Gastrocnemius medialis (tissue), 4 donors: ENCODE data around the gene NPHS2. TPM values are rescaled to one million over a fixed set of nuclear protein-coding genes. Genes with fewer than 3 reads are reported as not detected.

ENCODE experiments used
- ATAC-seq, 2 donors: fragments of 150-250 bp; one replicate each; pipeline ENCODE4 v1.9.1; 2016
- DNase-seq, 2 donors: peaks; one replicate each; pipeline ENCODE4 v3.0.0-alpha.2; 2019
- H3K27ac ChIP-seq, 4 donors: fragments of 200-600 bp; sonication (generic); 1 replicate in 1 of 4; 2 replicates in 3 of 4; pipeline ENCODE4 v1.5.1; 2016 to 2018; ENCODE audit warnings: mild to moderate bottlenecking in 2 of 4, moderate library complexity in 1 of 4
- H3K27me3 ChIP-seq, 3 donors: fragments of 200-600 bp; sonication (generic) in 2 of 3; 1 replicate in 1 of 3; 2 replicates in 2 of 3; pipeline versions ENCODE4 v1.5.1 to v1.6.0; 2016 to 2019; ENCODE audit warnings: mild to moderate bottlenecking in 1 of 3, moderate library complexity in 1 of 3
- H3K36me3 ChIP-seq, 2 donors: fragments of 200-600 bp; sonication (generic) in 1 of 2; one replicate each; pipeline ENCODE4 v1.5.1; 2017 to 2018
- H3K4me1 ChIP-seq, 2 donors: fragments of 200-600 bp; sonication (generic) in 1 of 2; one replicate each; pipeline ENCODE4 v1.5.1; 2016 to 2017; ENCODE audit warnings: mild to moderate bottlenecking in 2 of 2
- H3K4me3 ChIP-seq, 4 donors: fragments of 200-600 bp; sonication (generic) in 3 of 4; 1 replicate in 1 of 4; 2 replicates in 3 of 4; pipeline ENCODE4 v1.5.1; 2016 to 2019; ENCODE audit warnings: mild to moderate bottlenecking in 2 of 4
- H3K9me3 ChIP-seq, 3 donors: fragments of 200-600 bp; sonication (generic) in 2 of 3; 1 replicate in 1 of 3; 2 replicates in 2 of 3; pipeline ENCODE4 v1.5.1; 2016 to 2019
- CTCF ChIP-seq, 5 experiments: fragments of 450-650 bp in 3 of 5; fragments of 200-600 bp in 2 of 5; sonication (generic) in 2 of 5; IDR thresholded peaks in 4 of 5; conservative IDR thresholded peaks in 1 of 5; 1 replicate in 4 of 5; 2 replicates in 1 of 5; pipeline ENCODE4 v1.5.1; 2016 to 2019; ENCODE audit warnings: antibody characterized with exemption in 5 of 5, mild to moderate bottlenecking in 3 of 5, moderate library complexity in 3 of 5
- POLR2A ChIP-seq, 2 donors: fragments of 450-650 bp; IDR thresholded peaks; one replicate each; pipeline ENCODE4 v1.6.1; 2017; ENCODE audit warnings: antibody characterized with exemption in 2 of 2, mild to moderate bottlenecking in 2 of 2, moderate library complexity in 2 of 2
- in situ Hi-C, 4 donors: fragments of 200-750 bp; cut with MboI; loops; one replicate each; pipeline versions ENCODE4 v1.15.0 to v1.8.0; 2017; ENCODE audit warnings: low sequenced_read_pairs in 4 of 4
- intact Hi-C: fragments of 100-400 bp; cut with DNase I; formaldehyde crosslinking; loops from one replicate; pipeline ENCODE4 v1.15.1; 2023; ENCODE audit warnings: low total_unique reads
- total RNA-seq, 4 donors: library from RNA; depleted of rRNA; stranded (reverse); fragments of >200 nt; gene quantifications; one replicate each; pipeline versions ENCODE4 v1.1.0 to v1.2.3, GENCODE V29; 2016

The NPHS2 gene
- total RNA-seq, 4 donors from 2014 or later = not detected

GRCh38 chr1:179516976-179517705 lies 58.6 kb downstream of the NPHS2 start:
- DNase-seq = no peak
- intact Hi-C loops (no loop called here), in situ Hi-C loops (no loop called here)
- H3K27ac ChIP-seq = no peak overlapping the region
- no peaks in the 10 kb centered on the region for H3K4me1 ChIP-seq
- H3K36me3 ChIP-seq = no peaks in the 10 kb centered on the region
- ATAC-seq = no peak
- H3K27me3 ChIP-seq = no peaks in the 10 kb centered on the region
- H3K9me3 ChIP-seq = no peaks in the 10 kb centered on the region
- H3K4me3 ChIP-seq = no peak overlapping the region
- TF ChIP-seq POLR2A (IDR thresholded peaks at IDR 0.05) (no peak), CTCF (IDR thresholded peaks at IDR 0.05 in 4 of 5, conservative IDR thresholded peaks at IDR 0.05 in 1 of 5) (no peak)

GRCh38 chr1:179510038-179510437 lies 65.7 kb downstream of the NPHS2 start:
- H3K9me3 ChIP-seq = no peaks in the 10 kb centered on the region
- ATAC-seq (no peak), DNase-seq (no peak)
- no peaks in the 10 kb centered on the region for H3K4me1 ChIP-seq
- H3K36me3 ChIP-seq = no peaks in the 10 kb centered on the region
- intact Hi-C loops = no loop called here
- H3K27me3 ChIP-seq = no peaks in the 10 kb centered on the region
- no peak overlapping the region for H3K4me3 ChIP-seq
- in situ Hi-C loops = no loop called here
- no peak overlapping the region for H3K27ac ChIP-seq
- TF ChIP-seq POLR2A (IDR thresholded peaks at IDR 0.05) = no peak
- no peak for TF ChIP-seq CTCF (IDR thresholded peaks at IDR 0.05 in 4 of 5, conservative IDR thresholded peaks at IDR 0.05 in 1 of 5)

GRCh38 chr1:179509384-179509783 lies 66.4 kb downstream of the NPHS2 start:
- Histone ChIP-seq H3K36me3 (no peaks in the 10 kb centered on the region), H3K27ac (no peak overlapping the region), H3K4me1 (no peaks in the 10 kb centered on the region), H3K4me3 (no peak overlapping the region), H3K27me3 (no peaks in the 10 kb centered on the region), H3K9me3 (no peaks in the 10 kb centered on the region)
- TF ChIP-seq POLR2A (IDR thresholded peaks at IDR 0.05) (no peak), CTCF (IDR thresholded peaks at IDR 0.05 in 4 of 5, conservative IDR thresholded peaks at IDR 0.05 in 1 of 5) (no peak)
- DNase-seq (no peak), ATAC-seq (no peak)
- intact Hi-C loops = no loop called here
- in situ Hi-C loops = no loop called here

- Histone ChIP-seq H3K4me3 (no peak overlapping the region), H3K27me3 (no peaks in the 10 kb centered on the region), H3K27ac (no peak overlapping the region), H3K4me1 (no peaks in the 10 kb centered on the region), H3K36me3 (no peaks in the 10 kb centered on the region), H3K9me3 (no peaks in the 10 kb centered on the region)
- ATAC-seq (no peak), DNase-seq (no peak)
- in situ Hi-C loops = no loop called here
- intact Hi-C loops = no loop called here
- no peak for TF ChIP-seq POLR2A (IDR thresholded peaks at IDR 0.05)
- no peak for TF ChIP-seq CTCF (IDR thresholded peaks at IDR 0.05 in 4 of 5, conservative IDR thresholded peaks at IDR 0.05 in 1 of 5)
Observed at GRCh38 chr1:179506199-179506598, 69.5 kb downstream of the NPHS2 start.

Other genes with a start within 250 kb of the NPHS2 start
- not detected for gene AXDND1, start 210.0 kb downstream of the NPHS2 start, total RNA-seq
- gene TDRD5, start 15.9 kb upstream of the NPHS2 start, total RNA-seq = not detected
- gene FAM163A, start 167.3 kb upstream of the NPHS2 start, total RNA-seq = under 1 TPM in 1 of 4 donors, not detected in 3; 0.16 TPM